GM21367 (cell line): ENCODE results near the gene CCDC85C.

Source experiments
- ATAC-seq: cut with Tn5 transposase; IDR thresholded peaks from one replicate; pipeline ENCODE4 v1.9.1; 2021; ENCODE audit not compliant: unreplicated experiment

Gene CCDC85C

DNA sequence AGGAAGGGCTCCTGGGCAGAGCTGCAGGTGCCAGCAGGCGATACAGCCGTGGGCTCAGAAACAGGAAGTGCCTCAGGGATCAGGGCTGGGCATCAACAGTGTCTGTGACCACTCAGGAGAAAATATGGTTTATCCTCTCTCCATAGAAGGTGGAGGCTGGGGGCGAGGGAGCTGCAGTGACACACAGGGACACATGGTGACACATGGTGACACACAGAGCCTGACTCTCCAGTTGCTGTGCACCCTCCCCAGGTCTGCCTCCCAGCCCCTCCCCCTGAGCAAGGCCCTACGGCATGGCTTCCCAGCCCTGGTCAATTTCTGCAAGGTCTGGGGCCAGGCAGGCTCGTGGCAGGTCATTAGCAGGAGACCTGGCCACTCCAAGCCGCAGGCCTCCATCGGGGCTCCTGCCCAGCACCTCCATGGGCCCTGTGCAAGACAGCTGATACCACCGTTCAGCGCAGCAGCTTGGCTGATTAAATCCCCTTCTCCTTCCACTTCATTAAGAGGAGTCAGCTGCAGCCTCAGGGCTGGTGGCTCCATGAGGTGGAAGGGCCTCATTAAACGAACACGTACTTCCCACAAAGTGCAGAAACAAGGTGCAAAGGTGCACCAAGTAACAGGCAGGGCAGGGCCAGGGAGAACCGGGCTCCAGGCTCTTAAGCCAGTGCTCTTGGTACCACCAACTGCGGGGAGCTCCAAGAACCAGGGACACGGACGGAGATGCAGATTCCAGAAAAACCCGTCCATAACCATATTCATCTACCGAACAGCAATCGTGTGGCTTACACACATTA, 62.1 kb downstream of the CCDC85C start:
- ATAC-seq, result no peak

DNA sequence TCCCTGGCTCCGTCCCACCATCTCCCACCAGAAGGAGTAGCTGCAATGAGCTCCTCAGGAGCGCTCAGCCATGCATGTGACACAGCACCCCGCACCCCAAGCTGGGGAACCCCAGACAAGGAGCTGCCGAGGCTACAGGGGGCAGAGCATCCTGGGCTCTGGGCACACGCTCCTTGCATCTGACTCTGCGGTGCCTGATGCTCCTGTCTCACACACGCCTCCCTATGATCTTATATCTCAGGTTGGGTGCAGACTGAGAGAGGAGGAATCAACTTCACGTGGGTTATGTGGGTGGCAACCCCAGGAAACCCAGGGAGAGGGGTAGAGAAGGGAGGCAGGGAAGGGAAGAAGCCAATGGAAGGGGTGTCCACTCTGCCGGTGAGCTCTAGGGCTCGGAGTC, 62.8 kb downstream of the CCDC85C start:
- ATAC-seq, result no peak

DNA sequence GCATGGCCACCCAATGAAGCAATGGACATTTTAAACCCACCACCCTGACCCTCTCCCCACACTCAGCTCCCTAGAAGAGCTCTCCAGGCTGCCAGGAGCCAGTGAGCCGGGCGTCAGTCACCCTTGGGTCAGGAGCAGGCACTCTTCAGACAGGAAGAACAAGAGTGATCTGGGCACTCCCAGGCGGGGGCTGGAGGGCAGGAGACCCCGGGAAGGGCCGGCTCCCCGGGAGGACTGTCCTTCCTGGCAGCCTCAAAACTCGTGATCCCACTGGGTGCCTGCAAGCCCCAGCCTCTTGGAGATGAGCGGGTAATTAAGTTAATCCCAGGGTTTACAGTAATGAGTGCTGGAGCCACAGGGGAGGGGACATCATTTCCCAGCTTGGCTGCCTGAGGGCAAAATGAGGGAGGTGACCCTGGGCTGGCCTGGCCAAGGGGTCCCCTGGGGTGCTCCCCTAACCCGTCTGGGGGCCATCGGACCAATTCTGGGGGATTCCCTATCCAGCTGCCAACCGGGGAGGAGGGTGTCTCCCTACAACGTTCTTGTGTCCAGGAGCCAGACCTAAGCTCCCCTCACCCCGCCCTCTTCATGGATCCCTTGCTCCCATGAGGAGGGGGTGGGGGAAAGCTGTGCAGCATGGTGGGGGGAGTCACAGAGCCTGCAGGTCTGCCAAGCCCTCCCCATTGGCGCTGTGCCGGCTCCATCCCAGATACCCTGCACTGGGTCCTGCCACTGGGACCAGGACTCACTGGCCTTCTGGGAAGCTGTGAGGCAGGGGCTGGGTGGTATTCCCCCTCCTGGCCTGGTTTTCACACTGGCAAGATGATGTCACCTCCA, 63.6 kb downstream of the CCDC85C start:
- no peak for ATAC-seq

DNA sequence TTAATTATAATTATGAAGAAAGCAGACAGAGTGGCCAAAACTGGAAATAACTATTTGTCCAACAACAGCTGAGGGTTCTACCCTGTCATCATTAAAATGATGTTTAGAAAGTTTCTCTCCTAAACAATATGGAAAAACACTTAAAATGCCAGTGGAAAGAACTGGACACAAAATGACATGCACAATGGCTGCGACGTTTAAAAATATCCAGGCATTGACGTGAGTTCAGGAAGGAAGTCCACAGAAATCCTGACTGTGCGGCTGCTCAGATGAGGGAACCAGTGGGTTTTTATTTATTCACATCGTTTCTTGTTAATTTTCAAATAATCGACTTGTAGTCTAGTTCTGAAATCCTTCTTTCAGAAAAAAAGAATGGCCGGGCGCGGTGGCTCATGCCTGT, 64.5 kb downstream of the CCDC85C start:
- no peak for ATAC-seq

DNA sequence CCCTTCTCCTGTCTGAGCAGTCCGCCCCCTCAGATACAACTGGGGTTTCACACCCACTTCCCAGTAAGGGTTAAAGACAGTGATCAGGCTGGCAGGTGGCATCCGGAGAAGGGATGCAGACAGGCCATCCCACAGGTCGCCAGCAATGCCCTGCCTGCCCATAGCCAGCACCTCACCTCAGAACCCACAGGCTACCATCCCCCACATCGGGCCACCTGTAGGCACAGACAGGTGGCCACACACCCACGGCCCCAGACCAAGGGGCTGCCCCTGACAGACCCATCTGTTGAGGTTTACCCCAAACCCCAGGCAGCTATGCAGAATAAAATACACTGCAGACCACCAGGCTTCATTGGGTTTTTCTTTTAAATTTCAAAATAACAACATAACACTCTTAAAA, 65.3 kb downstream of the CCDC85C start:
- no peak for ATAC-seq

DNA sequence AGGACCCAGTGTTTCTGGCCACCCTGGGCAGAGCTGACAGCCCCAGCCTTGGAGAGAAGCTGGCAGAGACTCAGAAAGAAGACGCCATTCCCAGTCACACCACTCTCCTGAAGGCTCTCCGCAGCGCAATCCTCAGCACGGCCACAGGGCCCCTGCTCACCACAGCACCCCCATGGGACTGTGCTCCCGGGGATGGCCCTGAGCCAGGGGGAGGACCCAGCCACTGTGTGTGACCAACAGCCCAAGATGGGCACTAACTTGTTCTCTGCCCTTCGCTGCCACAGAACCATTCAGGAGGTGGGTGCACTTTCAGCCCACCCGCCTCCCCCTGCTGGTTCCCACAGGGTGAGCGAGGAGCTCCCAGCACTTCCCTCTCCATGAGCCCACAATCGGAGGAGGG, 65.7 kb downstream of the CCDC85C start:
- ATAC-seq, result no peak

DNA sequence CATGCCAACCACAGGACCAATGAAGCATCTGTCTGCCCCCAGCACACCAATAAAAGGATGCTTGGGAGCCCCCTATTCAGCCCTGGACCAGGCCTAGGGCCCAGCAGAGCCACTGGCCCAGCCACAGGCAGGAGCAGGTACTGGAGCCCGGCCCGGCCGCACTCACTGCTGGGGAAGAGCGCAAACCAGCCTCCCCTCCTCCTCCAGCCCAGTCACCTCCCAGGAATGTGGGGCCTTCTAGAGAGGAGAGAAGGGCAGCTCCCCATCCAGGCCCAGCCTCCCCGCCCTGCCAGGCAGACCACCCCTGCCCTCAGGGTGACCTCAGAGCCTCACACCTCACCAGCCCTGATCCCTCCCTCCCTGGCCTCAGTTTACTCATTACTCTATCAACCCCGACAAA, 66.6 kb downstream of the CCDC85C start:
- ATAC-seq, result no peak

DNA sequence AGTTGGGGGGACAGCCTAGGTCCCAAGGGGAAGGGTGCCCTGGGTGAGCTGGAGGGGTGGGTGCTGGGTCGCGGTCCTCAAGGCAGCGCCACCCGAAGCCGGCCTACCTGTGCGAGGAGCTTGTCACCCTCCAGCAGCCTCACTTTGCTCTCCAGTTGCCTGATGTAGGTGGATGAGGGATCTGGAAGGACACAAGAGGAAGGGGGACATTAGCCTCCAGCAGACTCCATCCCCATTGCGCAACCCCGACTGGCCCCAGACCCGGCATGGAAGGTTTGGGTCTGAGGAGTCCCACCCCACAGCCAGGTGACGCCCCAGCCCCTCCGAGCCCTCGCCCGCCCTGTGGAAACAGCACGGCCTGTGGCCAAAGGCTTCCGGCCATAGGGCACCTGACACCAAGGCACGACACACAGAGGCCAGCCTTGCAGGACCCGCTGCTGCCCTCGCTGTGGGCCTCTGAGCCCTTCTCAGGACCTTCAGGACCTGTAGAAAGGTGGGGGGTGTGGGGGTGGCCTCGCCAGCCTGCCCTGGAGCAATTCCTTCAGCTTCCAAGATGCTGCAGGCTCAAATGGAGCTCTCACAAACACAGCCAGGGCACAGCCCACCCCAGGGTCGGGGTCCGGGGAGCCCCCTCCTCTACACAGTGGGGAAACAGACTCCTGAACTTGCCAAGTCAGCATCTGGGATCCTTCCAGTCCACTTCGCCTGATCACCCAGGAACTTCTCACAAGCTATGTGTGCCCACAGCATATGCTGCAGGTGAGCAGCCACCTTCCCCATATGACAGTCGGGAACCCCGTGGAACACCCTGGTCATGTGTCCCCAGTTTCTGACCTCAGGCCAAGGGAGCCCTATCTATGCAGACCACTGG, 67.9 kb downstream of the CCDC85C start:
- no peak for ATAC-seq

DNA sequence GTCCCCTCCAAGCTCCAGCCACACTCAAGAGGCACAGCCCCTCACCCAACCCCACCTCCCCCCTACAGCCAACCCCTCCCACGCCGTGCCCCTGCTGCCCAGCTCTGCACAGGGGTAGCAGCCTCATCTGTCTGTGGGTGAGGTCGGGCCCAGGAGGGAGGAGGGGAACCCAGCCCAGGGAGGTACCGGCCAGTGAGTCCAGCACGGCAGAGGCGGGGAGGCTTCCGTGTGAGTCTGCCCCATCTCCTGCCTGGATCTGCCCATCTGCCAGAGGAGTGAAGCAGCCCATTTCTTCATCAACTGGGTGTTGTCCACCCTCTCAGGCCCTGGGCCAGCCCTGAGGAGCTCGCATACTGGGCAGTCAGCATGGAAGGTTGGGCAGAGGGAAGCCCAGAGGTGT, 68.6 kb downstream of the CCDC85C start:
- no peak for ATAC-seq

DNA sequence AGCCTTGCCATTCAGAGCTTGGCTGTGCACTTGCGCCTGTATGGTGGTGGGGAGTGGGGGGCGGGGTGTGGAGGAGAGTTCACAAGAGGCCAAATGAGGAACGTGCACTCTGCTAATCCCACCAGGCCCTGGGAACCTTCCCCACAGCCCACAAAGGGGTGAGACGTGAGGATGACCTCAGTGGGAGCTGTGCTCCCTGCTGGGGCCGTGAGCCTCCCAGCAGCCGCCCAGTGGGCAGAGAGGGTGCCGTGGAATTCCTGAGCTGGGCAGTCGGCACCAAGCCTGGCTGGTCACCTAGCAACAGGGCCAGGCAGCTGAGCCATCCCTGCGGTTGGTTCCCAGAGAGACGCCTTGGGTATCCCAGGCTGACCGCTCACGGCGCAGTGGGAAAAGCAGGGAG, 69.1 kb downstream of the CCDC85C start:
- no peak for ATAC-seq

DNA sequence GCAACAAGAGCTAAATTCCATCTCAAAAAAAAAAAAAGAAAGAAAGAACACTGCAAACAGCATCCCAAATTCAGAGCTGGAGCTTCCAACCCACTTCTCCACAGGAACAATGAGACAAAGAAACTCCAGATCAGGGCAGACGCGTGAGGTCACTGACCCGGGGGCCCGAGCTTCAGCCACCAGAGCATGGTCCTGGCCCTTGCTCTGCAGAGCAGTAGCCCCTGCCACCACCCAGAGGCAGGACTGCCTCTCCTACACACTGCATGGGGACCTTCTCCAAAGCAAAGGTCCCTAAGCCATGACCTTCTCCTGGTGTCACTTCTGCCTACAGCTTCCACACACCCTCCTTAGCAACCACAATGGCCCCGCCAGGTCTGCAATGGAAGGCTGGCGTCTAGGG, 69.7 kb downstream of the CCDC85C start:
- no peak for ATAC-seq

DNA sequence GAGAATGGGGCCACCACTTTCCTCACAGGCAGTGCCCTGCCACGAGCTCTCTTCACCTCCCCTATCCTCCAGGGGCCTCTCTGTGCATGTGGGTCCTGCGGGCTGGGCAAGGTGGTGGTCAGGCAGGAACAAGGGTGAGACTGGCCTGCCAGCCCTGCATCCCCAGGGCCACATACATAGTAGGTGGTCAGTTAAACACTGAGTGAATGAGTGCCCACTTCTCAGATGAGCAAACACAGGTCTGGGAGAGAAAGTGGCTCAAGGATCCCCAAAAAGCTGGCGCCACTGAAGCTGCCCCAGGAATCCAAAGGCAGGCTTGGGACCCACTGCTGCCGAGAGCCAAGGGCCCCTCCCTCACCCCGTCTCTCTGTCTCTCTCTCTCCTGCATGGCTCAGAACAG, 71.7 kb downstream of the CCDC85C start:
- no peak for ATAC-seq

DNA sequence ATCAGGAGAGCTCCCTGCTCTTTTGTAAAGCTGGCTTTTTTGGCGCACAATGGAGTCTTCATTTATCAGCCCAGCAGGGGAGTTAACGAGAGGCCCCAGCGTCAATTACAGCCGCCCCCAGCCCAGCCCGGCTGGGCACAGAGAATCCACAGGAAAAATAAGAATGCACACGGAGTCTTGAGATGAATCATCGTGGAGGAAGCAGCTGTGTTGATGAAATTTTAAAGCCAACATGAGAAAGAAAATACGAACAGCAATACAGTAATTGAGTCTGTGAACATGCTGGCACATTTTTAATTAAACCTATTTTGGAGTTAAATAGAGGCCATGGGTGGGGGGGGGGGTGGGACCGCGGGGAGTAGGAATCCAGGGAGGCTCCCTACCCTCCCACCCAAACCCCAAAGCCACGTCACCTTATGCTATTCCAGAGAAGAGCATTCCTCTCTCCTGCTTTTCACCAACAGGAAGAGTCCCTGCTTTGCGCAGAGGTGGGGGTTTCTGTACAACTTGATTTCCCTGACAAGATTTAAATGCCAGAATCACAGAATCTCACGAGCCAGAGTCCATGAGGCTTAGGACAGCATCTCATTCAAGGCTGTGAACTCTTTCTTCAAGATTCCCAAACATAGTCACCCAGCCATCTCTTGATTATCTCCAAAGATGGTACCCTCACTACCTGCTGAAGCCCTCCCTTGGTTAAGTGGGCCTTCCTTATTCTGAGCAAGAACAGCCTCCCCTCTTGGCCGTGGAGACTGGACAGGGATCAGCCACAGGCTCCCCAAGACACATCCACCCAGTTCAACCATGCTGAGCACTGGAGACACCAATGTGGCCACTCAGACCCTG, 72.5 kb downstream of the CCDC85C start:
- ATAC-seq, result no peak

DNA sequence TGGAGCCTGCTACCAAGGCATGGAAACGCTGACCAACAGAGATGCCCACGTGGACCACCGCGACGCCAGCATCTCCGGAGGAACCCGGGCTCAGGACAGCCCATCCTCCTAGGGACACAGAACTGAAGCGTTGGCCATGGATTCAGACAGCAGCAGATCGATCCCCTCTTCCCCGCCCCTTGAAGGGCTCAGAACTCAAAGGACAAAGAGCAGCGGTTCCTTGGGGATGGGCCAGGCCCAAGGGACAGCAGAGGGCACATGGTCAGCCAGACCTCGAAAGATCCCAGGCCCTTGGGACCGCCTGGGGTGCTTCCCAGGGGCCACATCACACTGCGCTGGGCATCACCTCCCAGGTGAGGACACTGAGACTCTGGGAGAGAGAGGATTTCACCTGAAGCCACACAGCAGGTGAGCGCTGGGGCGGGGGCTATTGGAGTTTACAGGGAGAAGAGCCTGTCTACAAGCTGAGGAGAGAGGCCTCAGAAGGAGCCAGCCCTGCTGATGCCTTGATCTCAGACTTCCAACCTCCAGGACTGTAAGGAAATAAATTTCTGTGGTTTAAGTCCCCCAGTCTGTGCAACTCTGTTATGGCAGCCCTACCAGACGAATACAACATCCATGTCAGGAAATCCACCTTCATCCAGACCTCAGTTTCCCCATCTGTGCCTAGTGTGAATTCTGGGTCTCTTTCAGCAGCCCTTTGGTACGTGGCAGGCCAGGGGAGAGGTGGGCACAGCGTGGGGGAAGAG, 73.4 kb downstream of the CCDC85C start:
- ATAC-seq, result no peak

DNA sequence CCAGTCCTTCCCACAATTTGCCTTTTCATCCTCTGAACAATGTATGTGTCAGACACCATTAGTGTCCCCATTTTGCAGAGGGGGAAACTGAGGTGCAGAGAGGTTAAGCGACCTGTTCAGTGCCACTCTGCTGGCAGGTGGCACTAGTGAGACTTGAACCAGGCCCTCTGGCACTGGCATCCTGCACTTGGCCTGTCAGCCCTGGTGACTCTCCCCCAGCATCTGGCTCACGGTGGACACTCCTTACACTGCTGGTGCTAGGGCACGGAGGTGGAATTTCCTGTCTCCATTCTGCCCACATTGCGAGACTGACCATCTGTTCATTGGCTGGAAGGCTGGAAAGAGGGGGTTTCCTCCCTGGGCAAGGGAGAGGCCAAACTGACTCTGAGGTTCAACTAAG, 74.1 kb downstream of the CCDC85C start:
- no peak for ATAC-seq

DNA sequence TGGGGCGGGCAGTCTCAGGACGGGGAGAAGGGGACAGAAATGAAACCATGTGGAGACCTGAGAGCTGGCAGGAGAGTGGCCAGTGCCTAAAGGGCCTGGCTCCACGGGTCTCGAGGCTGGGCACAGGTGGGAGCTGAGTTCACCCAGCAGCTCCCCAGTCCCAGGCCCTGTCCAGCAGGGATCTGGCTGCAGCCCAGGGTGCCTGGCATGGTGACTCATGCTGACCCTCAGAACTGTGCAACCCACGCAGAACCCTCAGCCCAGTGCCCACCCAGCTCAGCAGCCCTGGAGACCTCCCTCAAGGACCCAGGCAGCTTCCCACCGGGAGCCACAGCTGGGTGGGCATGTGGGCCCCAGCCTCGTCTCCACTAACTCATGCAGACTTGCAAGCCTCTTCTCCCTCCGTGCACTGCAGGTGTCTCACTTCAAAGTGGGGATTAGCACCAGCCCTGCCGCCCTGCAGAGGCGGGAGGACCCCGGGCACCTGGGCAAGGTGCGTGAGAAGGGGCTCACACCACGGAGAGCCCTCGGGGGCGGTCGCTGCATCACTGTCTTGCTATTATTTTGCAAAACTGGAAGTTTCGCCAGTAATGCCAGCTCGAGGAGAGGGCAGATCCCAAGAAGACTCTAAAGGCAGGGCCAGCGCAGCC, 76.5 kb downstream of the CCDC85C start:
- no peak for ATAC-seq

DNA sequence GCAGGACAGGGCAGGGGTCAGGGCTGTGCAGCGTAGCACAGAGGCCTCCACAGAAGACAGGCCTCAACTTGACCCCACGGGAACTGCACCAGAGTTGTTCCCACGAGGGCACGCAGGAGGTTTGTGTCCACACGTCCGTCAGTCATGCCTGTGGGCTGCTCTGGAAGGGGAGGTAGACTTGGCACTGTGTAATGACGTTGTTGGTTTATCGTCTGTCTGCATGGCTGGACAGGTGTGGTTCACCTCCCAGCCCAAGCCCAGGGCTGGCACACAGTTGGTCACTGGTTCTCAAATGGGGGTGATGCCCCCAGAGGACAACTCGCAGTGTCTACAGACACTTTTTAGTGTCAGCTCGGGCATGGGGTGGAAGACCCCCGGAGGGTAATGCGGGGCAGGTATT, 77.0 kb downstream of the CCDC85C start:
- ATAC-seq, result no peak

DNA sequence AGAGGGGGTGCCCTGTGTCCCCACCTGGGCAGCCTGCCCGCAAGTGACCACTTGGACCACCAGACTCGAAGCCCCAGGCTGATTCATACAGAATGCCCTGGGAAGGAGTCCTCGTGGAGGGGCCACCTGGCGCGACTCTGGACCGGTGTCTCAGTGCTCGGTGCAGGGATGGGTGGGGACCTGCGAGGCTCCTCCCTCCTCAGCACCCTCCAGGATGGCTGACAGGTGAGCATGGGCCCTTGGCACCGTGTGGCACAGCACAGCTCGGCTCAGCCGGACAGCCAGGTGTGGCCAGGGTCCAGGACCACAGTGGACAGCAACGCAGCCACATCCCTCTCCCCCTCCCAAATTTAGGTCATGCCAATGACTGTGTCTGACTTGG, 78.3 kb downstream of the CCDC85C start:
- no peak for ATAC-seq
